ENCODE measurements around the gene NAV2. TPM values are rescaled to one million over a fixed set of nuclear protein-coding genes. Genes with fewer than 3 reads are reported as not detected.

NAV2 gene
- total and polyA plus RNA-seq, 7 donors, result 1.2 to 62.6 (median 22.1) TPM

GRCh38 chr11:19936461-19936860, 223.8 kb downstream of the NAV2 start:
- no peak for DNase-seq
- no peak overlapping the region for H3K4me3 ChIP-seq
- H3K4me1 ChIP-seq, result peaks cover 0 to 65% (median 45%) of the 10 kb centered on the region in 4 donors
- H3K27ac ChIP-seq, result peak overlapping the region in 1 of 4 donors; percentile 82
- H3K27me3 ChIP-seq, result no peaks in the 10 kb centered on the region
- H3K9me3 ChIP-seq, result no peaks in the 10 kb centered on the region
- WGBS, 2 donors, result 91 to 93% methylated on average over 9 of the region's 9 CpGs
- TF ChIP-seq POLR2A (IDR thresholded peaks at IDR 0.05) (no peak), EP300 (IDR thresholded peaks at IDR 0.05) (no peak), POLR2AphosphoS5 (IDR thresholded peaks at IDR 0.05) (no peak)
- TF ChIP-seq, protein P1, sequence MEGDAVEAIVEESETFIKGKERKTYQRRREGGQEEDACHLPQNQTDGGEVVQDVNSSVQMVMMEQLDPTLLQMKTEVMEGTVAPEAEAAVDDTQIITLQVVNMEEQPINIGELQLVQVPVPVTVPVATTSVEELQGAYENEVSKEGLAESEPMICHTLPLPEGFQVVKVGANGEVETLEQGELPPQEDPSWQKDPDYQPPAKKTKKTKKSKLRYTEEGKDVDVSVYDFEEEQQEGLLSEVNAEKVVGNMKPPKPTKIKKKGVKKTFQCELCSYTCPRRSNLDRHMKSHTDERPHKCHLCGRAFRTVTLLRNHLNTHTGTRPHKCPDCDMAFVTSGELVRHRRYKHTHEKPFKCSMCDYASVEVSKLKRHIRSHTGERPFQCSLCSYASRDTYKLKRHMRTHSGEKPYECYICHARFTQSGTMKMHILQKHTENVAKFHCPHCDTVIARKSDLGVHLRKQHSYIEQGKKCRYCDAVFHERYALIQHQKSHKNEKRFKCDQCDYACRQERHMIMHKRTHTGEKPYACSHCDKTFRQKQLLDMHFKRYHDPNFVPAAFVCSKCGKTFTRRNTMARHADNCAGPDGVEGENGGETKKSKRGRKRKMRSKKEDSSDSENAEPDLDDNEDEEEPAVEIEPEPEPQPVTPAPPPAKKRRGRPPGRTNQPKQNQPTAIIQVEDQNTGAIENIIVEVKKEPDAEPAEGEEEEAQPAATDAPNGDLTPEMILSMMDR (IDR thresholded peaks at IDR 0.05), result no peak
- H3K36me3 ChIP-seq, result peaks cover 0 to 45% (median 13%) of the 10 kb centered on the region in 4 donors
- intact Hi-C loops (cut with DNase I), result no loop called here

DNA sequence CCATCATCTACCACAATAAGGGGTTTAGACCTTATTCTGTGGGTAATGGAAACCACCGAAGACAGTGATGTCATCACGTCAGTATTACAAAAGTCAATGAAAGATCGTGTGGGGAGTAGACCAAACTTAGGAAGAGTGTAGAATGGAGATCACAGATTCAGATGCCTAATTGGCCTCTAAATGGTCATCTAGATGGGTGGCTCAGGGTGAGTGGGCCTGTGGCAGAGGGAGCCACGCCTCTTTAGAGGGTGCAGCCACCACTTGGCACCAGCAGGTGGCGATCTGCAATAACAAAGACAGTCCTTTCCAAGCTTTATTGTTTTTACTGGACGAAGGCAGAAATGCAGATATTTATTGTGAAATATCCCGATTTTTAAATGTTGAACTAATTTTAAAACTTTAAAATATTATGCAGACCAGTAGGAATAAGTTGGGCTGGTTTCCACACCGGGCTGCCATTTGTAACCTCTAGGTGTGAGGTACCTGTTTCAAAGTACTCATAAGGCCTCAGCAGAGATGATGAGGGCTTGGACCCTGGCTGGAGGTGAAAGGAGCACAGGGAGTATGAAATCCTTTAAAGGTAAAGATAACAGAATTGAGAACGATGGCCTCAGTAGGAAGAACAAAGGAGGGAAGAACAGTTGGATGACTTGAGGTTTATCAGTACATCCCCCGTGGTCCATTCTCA, 225.7 kb downstream of the NAV2 start:
- H3K4me3 ChIP-seq, result no peak overlapping the region
- peaks cover 0 to 60% (median 12%) of the 10 kb centered on the region in 4 donors for H3K36me3 ChIP-seq
- DNase-seq, result no peak
- H3K27ac ChIP-seq, result peak overlapping the region in 2 of 4 donors; percentile 6 to 38
- H3K9me3 ChIP-seq, result no peaks in the 10 kb centered on the region
- no peaks in the 10 kb centered on the region for H3K27me3 ChIP-seq
- TF ChIP-seq EP300 (IDR thresholded peaks at IDR 0.05), result no peak
- TF ChIP-seq, protein P1 (IDR thresholded peaks at IDR 0.05), result peak in 3 of 4 experiments; percentile 49 to 78 (median 75)
- 60 to 62% methylated on average over 10 of the region's 10 CpGs for WGBS, 2 donors
- H3K4me1 ChIP-seq, result peaks cover 0 to 46% (median 27%) of the 10 kb centered on the region in 4 donors
- intact Hi-C loops (cut with DNase I), result no loop called here

GRCh38 chr11:19938866-19939265, 226.2 kb downstream of the NAV2 start:
- peaks cover 0 to 41% (median 22%) of the 10 kb centered on the region in 4 donors for H3K4me1 ChIP-seq
- DNase-seq, result no peak
- no peaks in the 10 kb centered on the region for H3K27me3 ChIP-seq
- no peak overlapping the region for H3K4me3 ChIP-seq
- intact Hi-C loops (cut with DNase I), result no loop called here
- H3K36me3 ChIP-seq, result peaks cover 0 to 55% (median 9%) of the 10 kb centered on the region in 4 donors
- peak overlapping the region in 2 of 4 donors; percentile 6 to 38 for H3K27ac ChIP-seq
- TF ChIP-seq POLR2A (IDR thresholded peaks at IDR 0.05), result no peak
- TF ChIP-seq POLR2AphosphoS5 (IDR thresholded peaks at IDR 0.05), result no peak
- no peak for TF ChIP-seq EP300 (IDR thresholded peaks at IDR 0.05)
- TF ChIP-seq, protein P1 (IDR thresholded peaks at IDR 0.05), result no peak
- H3K9me3 ChIP-seq, result no peaks in the 10 kb centered on the region
- WGBS, 2 donors, result 64 to 75% methylated on average over 4 of the region's 4 CpGs

GRCh38 chr11:19939415-19939929, 226.8 kb downstream of the NAV2 start:
- no peak for DNase-seq
- Histone ChIP-seq H3K4me3 (no peak overlapping the region), H3K4me1 (peaks cover 0 to 34% (median 19%) of the 10 kb centered on the region in 4 donors), H3K9me3 (no peaks in the 10 kb centered on the region), H3K36me3 (peaks cover 0 to 49% (median 7%) of the 10 kb centered on the region in 4 donors), H3K27me3 (no peaks in the 10 kb centered on the region), H3K27ac (peak overlapping the region in 2 of 4 donors; percentile 6 to 38)
- TF ChIP-seq, protein P1 (IDR thresholded peaks at IDR 0.05), result no peak
- TF ChIP-seq EP300 (IDR thresholded peaks at IDR 0.05) (no peak), POLR2A (IDR thresholded peaks at IDR 0.05) (no peak), POLR2AphosphoS5 (IDR thresholded peaks at IDR 0.05) (peak in 1 of 4 donors; percentile 12)
- intact Hi-C loops (cut with DNase I), result no loop called here
- WGBS, 2 donors, result 81 to 91% methylated on average over 9 of the region's 9 CpGs
